GM10847 (cell line): Measurements from ENCODE around the gene RGS21.

Experiments used
- POLR2A ChIP-seq: IDR thresholded peaks from 2 replicates; pipeline ENCODE4 v1.6.1; 2011; ENCODE audit not compliant: insufficient read length; ENCODE audit errors: extremely low read depth

RGS21 gene

GRCh38 chr1:192316942-192317450 lies at the start of gene RGS21:
Gene RGS21, plus strand, starts transcription at chr1:192316992. Its CDS starts 26,045 bp downstream, at chr1:192343037.
- no peak for TF ChIP-seq POLR2A

GRCh38 chr1:192268468-192269052 lies 48.2 kb upstream of the RGS21 start:
- TF ChIP-seq POLR2A: no peak

- TF ChIP-seq POLR2A: no peak
Observed at GRCh38 chr1:192270398-192270797, 46.4 kb upstream of the RGS21 start.

- no peak for TF ChIP-seq POLR2A
Observed at GRCh38 chr1:192272732-192273131, 44.1 kb upstream of the RGS21 start.

- no peak for TF ChIP-seq POLR2A
Observed at GRCh38 chr1:192274588-192274987, 42.2 kb upstream of the RGS21 start.

- no peak for TF ChIP-seq POLR2A
Observed at GRCh38 chr1:192277635-192278034, 39.2 kb upstream of the RGS21 start.

- no peak for TF ChIP-seq POLR2A
Observed at GRCh38 chr1:192284927-192285326, 31.9 kb upstream of the RGS21 start.

GRCh38 chr1:192303029-192303428 lies 13.8 kb upstream of the RGS21 start:
- no peak for TF ChIP-seq POLR2A

- no peak for TF ChIP-seq POLR2A
Observed at GRCh38 chr1:192311281-192311680, 5.5 kb upstream of the RGS21 start.

GRCh38 chr1:192327997-192328396 lies 11.2 kb downstream of the RGS21 start:
- no peak for TF ChIP-seq POLR2A

GRCh38 chr1:192342842-192343241 lies 26.1 kb downstream of the RGS21 start:
- TF ChIP-seq POLR2A: no peak

GRCh38 chr1:192343344-192343743 lies 26.6 kb downstream of the RGS21 start:
- no peak for TF ChIP-seq POLR2A

GRCh38 chr1:192349314-192349713 lies 32.5 kb downstream of the RGS21 start:
- no peak for TF ChIP-seq POLR2A

- TF ChIP-seq POLR2A: no peak
Observed at GRCh38 chr1:192350356-192350755, 33.6 kb downstream of the RGS21 start.

- TF ChIP-seq POLR2A: no peak
Observed at GRCh38 chr1:192351550-192351949, 34.8 kb downstream of the RGS21 start.

- no peak for TF ChIP-seq POLR2A
Observed at GRCh38 chr1:192357924-192358323, 41.1 kb downstream of the RGS21 start.

- no peak for TF ChIP-seq POLR2A
Observed at GRCh38 chr1:192358402-192358801, 41.6 kb downstream of the RGS21 start.
